HL-60/S4 (cell line): ENCODE measurements around the gene SLC35B2.

Experiments used
- in situ Hi-C: fragments of 300-500 bp; cut with MboI; formaldehyde crosslinking; loops from 2 replicates; pipeline ENCODE4 v1.14.3; 2022; ENCODE audit warnings: low sequenced_read_pairs

SLC35B2 gene

DNA sequence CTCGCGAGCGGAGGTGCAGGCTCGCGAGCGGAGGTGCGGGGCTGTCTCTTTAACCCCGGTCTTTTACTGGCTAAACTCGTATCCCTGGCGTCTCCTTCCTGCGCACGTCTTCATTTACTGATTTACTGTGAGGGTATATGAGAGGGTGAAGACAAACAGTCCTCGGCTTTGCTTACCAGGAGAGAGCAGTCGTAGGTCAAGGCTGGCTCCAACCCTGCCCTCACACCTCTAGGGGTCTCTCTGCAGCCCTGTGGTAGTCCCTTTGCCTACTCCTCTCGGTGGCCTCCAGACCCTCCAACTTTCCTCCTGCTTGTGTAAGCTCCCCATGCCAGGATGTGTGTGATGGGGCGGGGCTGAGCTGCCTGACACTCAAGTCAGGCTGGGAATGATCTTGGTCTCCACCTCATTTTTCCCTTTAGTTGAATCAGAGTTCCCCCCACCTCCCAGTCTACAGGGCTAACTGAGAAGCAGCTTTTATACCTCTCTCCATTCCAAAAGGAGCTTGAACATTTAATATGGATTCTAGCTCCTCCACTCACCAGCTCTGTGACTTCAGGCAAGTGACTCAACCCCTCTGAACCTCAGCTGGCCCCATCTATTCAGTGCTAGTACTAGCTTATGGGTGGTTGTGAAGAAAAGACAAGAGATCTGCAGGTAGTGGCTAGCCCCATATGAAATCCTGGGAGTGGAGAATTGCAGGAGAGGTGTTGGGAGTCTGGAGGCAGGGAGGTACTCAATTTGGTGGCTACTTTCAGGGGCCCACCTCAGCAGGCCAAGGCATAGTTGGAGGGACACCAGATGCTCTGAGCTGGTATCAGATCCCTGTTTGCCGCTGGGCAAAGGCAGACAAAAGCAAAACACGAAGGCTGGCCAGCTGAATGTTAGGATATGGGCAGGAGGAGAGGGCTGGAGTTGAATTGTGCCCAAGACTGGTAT, 33.0 kb downstream of the SLC35B2 start:
- in situ Hi-C loops: no loop called here

DNA sequence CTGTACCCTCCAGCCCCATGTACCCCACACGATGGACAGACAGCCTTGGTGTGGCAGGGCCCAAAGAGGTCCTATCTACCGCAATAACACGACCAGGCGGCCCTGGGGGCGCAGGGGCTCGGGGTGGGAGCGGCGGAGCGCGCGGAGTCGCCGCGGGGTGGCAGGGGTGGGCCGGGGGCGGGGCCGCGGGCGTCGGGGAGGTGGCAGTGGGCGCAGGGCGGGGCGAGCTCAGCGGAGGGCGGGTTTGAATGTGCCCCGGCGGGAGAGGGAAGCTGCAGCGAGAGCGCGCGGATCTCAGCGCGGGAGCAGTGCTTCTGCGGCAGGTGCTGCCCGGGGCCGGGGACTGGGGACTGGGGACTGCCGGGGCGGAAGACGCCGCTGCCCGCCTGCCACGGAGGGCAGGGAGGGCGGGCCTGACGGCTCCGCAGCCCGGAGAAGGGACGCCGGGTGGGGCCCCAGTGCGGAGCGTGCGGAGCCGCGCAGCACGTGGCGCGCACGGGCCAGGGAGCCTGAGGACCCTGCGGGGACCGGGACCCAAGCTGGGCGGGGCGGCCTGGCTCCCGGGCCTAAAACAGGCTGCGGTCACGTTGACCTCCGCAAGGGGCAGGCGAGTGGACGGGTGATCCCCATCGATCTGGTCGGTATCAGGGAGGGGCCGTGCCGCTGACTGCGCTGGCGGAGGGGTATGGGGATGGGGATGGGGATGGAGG, 33.9 kb downstream of the SLC35B2 start, which contains the start of gene SLC29A1:
Gene SLC29A1 (plus strand): TSS at position 277 of the 710 bp plus-strand sequence. CDS start 3,719 bp downstream, outside the sequence.
- in situ Hi-C loops: no loop called here

DNA sequence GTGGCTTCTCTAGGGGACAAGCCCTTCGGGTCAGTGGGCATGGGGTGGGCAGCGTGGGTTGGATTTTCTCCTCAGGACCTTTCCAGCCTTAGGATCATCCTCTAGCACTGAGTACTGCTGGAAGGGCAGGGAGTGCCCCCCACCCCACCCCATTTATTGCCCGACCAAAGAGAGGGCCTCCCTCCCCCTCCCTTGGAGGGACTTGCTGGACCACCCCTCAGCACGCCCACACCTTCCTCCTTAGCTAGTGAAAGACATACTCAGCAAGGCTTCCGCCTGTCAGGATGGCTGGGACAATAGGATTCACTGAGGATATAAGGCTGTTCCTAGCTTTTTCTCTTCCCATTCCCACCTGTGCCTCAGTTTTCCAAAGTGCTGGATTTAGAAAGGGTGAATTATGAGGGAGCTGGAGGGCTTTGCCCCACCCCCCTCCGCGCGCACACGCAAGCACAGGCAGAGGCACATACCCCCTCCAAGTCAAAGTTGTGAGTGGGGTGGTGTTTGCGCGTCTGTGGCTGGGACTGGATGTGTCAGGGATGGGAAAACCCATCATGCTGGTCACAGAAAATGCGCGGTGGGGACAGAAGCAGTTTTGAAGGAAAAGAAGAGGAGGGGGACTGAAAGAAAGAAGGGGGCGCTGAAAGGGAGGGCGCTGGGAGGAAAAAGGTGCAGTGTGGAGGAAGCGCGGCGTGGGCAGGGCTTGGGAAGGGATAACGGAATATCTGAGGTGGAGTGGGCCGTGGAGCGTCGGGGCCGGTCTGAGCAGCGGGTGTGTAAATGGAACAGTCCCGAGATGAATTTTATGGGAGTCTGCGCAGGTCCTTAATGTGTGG, 34.6 kb downstream of the SLC35B2 start:
- in situ Hi-C loops: no loop called here

DNA sequence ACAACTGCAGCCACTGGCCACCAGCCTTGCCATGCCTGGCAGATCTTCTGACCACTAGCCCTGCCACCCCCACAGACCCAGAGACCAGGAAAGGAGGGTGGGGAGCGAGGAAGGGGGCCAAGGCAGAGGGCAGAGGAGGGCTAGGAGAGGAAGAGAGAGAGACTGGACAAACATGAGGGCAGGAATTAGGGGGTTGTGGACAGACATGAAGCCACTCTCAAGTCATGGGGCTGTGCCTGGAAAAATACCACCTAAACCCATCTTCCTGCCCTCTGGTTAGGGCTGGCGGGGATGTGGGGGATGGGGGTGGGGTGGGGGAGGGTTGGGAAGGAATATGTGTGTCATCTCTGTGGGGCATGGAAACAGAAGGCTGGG, 35.4 kb downstream of the SLC35B2 start:
- in situ Hi-C loops: no loop called here

DNA sequence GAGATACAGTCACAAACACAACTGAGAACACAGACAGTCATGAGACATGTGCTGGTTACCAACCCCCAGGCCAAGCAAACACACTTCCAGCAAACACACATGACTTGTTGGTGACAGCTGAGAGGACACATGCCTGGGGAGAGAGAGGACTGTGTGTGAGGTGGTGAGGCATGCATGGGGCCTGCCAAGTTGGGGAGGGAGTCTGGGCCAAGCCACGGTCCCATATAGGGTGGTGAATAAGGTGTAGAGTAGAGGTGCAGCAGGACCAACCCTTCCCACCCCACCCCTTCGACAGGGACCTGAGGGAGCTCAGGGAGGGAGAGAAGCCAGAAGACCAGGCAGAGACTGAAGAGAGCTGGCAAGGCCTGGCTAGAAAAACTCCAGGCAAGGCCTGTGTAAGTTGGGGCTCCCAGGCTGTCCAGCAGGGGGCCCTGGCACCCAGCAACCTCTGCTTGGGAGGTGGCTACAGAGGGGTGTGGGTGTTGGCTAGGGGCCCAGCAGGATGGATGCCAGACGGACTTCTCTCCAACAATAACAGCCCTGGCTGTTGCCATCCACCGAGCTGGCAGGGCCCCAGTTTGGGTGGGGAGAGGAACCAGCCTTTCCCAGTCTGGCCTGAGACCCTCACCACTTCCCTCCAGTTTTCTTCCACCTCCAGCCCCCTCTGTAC, 35.9 kb downstream of the SLC35B2 start:
- in situ Hi-C loops: no loop called here

DNA sequence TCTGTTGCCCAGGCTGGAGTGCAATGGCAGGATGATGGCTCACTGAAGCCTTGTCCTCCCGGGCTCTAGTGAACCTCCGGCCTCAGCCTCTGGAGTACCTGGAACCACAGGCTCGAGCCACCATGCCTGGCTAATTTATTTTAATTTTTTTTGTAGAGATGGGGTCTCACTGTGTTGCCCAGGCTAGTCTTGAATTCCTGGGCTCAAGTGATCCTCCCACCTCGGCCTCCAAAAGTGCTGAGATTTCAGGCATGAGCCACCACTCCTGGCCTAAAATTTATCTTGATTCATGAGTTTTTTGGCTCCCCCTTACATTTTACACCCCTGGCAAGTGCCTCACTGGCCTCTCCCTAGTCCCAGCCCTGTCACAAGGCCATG, 36.4 kb downstream of the SLC35B2 start:
- in situ Hi-C loops: no loop called here

DNA sequence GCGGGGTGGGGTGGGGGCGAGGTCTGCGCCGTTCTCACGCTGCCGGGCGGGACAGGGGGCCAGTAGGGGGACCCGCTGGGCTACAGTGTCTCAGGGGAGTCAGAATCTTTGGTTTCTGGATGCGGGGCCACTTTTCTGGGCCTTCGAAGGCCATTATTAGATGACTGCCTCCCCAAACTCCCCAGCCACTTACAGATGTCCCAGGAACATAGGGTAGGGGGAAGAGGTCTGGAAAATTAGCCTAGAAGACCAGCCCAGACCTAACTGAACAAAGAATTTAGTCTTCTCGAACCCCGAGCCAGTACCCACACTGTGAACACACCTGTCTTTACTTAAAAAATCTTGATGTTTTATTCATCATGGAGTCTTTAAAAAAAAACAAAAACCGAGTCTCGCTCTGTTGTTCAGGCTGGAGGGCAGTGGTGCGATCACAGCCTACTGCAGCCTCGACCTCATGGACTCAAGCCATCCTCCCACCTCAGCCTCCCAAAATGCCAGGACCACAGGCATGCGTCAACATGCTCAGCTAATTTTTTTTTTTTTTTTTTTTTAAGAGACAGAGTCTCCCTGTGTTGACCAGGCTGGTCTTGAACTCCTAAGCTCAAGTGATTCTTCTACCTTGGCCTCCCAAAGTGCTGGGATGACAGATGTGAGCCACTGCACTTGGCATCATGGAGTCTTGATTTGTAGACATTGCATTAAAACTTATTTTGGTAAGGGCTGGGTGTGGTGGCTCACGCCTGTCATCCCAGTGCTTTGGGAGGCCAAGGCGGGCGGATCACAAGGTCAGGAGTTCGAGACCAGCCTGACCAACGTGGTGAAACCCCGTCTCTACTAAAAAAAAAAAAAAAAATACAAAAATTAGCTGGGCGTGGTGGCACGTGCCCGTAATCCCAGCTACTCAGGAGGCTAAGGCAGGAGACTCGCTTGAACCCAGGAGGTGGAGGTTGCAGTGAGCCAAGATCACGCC, 37.2 kb downstream of the SLC35B2 start:
- in situ Hi-C loops: no loop called here

DNA sequence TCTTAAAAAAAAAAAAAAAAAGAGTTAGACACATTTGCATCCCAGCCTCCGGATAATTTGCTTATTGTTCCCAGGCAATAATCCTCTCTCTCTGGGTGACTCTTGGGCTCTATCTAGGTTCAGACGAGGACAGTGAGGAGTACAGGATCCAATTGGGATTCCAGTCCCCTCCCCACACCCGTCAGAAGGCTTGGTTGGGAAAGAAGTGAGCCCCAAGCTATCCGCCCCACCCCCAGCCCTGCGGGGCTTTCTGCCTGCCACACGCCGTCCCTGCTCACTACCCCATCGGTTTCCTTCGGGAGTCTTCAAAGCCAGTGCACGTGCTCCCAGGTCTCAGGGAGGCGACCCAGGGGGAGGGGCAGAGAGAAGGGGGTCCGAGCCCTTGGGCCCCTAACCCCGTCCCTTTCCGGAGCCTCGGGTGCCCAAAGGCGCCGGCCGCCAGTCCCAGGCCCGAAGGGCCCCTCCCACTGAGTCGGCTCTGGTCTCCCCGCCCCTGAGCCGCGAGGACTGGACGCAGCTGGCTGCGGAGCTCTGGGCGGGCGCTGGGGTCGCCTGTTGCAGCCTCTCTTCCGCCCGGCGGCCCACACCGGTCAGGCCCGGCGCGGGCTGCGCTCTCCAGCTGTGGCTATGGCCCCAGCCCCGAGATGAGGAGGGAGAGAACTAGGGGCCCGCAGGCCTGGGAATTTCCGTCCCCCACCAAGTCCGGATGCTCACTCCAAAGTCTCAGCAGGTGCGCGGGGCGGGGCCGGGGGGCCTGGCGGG, 38.1 kb downstream of the SLC35B2 start:
- in situ Hi-C loops: no loop called here

DNA sequence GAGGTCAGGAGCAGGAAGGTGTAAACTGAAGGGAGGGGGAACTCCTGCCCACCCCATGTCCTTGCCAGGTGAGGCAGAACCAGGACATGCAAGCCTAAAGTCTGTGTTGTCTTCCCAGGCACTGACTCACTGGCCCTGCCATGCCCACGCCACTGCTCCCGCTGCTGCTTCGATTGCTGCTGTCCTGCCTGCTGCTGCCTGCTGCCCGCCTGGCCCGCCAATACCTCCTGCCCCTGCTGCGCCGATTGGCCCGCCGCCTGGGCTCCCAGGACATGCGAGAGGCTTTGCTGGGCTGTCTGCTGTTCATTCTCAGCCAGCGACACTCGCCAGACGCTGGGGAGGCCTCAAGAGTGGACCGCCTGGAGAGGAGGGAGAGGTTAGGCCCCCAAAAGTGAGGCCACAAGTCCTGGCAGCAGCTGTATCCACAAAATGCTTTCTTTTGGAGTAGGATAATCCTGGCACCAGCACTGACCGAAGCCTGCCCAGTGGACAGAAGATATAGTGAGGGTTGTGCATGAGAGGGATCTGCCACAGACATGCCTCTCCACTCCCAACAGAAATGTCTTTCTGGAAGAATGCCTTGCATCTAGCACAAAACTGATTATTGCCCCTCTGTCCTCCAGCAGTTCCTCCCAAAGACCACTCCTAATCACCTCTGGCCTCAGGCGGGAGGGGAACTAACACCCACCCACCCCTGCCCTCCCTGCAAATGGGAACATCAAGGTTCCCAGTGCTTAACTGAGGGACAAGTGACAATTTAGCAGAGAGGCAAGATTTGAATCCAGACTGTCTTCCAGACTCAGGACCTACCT, 39.8 kb downstream of the SLC35B2 start:
- in situ Hi-C loops: no loop called here

DNA sequence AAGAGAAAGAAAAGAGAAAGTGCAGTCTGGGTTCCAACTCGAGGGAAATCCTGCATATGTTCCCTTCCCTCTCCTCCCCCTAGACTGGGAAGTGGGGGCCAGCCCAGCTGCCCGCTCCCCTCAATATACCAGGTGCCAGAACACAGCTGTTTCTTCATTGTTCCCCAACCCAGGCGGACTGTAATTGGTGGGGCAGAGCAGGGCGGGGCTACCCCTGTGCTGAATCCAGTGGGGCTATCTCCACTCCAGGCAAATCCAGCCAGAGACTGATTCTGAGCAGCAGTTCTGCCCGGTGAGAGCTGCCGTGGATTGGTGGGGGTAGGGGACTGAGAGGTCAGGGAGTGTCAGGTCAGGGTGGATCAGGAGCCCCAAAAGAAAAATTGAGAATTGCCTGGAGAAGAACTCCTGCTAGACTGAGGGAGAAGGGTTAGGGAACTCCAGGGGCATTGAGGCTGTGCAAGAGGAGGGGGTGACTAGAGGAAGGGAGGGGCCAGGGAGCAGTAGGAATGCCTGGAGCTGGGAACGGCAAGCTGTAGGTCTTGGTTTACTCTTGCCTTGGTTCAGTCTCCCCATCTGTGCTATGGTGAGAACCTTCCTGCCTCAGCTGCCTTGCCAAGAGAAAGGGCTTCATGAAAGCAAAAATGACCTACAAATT, 40.5 kb downstream of the SLC35B2 start, which contains the start of gene MYMX:
Gene MYMX (plus strand): TSS at position 250 of the 655 bp plus-strand sequence. CDS start 546 bp downstream, outside the sequence.
- in situ Hi-C loops: no loop called here

DNA sequence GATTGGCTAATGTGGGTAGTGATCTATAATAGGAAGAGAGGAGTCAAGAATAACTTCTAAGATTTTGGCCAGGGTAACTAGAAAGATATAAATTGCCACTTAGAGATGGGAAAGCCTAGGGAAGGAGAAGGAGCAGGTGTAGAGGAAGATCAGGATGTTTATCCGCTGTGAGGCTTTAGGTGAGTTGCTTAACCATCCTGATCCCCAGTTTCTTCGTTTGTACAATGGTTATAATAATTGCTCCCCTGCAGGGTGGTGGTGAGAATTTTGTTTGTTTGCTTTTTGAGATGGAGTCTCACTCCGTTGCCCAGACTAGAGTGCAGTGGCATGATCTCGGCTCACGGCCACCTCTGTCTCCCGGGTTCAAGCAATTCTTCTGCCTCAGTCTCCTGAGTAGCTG, 43.0 kb downstream of the SLC35B2 start:
- in situ Hi-C loops: no loop called here

DNA sequence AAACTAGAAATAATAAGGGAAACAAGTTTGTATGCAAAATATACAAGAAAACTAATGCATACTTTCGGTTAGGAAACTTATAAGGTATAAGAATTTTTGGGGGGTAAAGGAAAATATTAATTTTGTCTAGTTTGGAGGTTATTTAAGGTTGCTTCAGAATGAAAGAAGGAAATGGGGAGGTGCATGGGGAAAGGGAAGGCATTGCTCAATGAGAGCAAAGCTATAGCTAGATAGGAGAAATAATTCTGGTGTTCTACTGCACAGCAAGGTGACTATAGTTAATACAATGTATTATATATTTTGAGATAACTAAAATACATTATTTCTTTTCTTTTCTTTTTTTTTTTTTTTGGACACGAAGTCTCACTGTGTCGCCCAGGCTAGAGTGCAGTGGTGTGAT, 46.0 kb downstream of the SLC35B2 start:
- in situ Hi-C loops: no loop called here

DNA sequence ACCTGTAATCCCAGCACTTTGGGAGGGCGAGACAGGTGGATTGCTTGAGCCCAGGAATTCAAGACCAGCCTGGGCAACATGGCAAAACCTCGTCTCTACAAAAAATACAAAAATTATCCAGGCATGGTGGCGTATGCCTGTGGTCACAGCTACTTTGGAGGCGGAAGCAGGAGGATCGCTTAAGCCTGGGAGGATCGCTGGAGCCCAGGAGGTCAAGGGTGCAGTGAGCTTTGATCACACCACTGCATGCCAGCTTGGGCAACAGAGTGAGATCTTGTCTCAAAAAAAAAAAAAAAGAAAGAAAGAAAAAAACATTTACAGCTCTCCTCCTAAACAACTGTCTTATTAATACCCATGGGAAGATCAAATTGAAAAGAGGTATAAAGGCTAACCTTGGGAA, 49.4 kb downstream of the SLC35B2 start:
- in situ Hi-C loops: no loop called here
